Neural progenitor cell (in vitro differentiated cells): ENCODE measurements around the gene ENPP6.

ENCODE experiments used
- EZH2 ChIP-seq: fragments of 200-600 bp; sonication (generic); IDR thresholded peaks from 2 replicates; pipeline ENCODE4 v1.6.1; 2017; ENCODE audit warnings: antibody characterized with exemption, mild to moderate bottlenecking, moderate library complexity
- TF ChIP-seq, protein P1 (sequence below): fragments of 200-600 bp; sonication (generic); IDR thresholded peaks from 2 replicates; pipeline ENCODE4 v1.5.1; 2017; ENCODE audit warnings: antibody characterized with exemption, mild to moderate bottlenecking

- TF ChIP-seq, protein P1, sequence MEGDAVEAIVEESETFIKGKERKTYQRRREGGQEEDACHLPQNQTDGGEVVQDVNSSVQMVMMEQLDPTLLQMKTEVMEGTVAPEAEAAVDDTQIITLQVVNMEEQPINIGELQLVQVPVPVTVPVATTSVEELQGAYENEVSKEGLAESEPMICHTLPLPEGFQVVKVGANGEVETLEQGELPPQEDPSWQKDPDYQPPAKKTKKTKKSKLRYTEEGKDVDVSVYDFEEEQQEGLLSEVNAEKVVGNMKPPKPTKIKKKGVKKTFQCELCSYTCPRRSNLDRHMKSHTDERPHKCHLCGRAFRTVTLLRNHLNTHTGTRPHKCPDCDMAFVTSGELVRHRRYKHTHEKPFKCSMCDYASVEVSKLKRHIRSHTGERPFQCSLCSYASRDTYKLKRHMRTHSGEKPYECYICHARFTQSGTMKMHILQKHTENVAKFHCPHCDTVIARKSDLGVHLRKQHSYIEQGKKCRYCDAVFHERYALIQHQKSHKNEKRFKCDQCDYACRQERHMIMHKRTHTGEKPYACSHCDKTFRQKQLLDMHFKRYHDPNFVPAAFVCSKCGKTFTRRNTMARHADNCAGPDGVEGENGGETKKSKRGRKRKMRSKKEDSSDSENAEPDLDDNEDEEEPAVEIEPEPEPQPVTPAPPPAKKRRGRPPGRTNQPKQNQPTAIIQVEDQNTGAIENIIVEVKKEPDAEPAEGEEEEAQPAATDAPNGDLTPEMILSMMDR, result no peak
- no peak for TF ChIP-seq EZH2
Observed at GRCh38 chr4:184136525-184136924, 81.1 kb downstream of the ENPP6 start.
